Tongue (tissue), 2 donors: ENCODE measurements around the gene GRM4. TPM values are rescaled to one million over a fixed set of nuclear protein-coding genes. Genes with fewer than 3 reads are reported as not detected.
"Not testable (repeated sequence)": the region's sequence is repeated elsewhere in the genome, so short reads cannot be mapped to it uniquely, and the experiment has no call there.

Source experiments
- DNase-seq: peaks from one replicate; pipeline ENCODE4 v3.0.0-alpha.2; 2015
- total RNA-seq: library from RNA; depleted of rRNA; stranded (reverse); fragments of >200 nt; gene quantifications from one replicate; pipeline ENCODE4 v1.2.3, GENCODE V29; 2014

Gene GRM4
- total RNA-seq, 1 donor from 2014 or later: 0.51 TPM

- no peak for DNase-seq
Observed at GRCh38 chr6:34061348-34061747, 84.5 kb downstream of the GRM4 start.

GRCh38 chr6:34059914-34060313 is 86.0 kb downstream of the GRM4 start:
- DNase-seq: no peak

GRCh38 chr6:34059136-34059731 is 86.7 kb downstream of the GRM4 start:
- DNase-seq: no peak

- no peak for DNase-seq
Observed at GRCh38 chr6:34057790-34058189, 88.1 kb downstream of the GRM4 start.

- DNase-seq: no peak
Observed at GRCh38 chr6:34057191-34057590, 88.7 kb downstream of the GRM4 start.

- DNase-seq: peak; percentile 84
Observed at GRCh38 chr6:34056305-34057108, 89.4 kb downstream of the GRM4 start.

GRCh38 chr6:34055223-34055933 is 90.5 kb downstream of the GRM4 start:
- DNase-seq: peak; percentile 77

GRCh38 chr6:34053721-34054120 is 92.2 kb downstream of the GRM4 start:
- DNase-seq: peak; percentile 50

GRCh38 chr6:34052918-34053608 is 92.8 kb downstream of the GRM4 start:
- no peak for DNase-seq

GRCh38 chr6:34052071-34052825 is 93.6 kb downstream of the GRM4 start:
- DNase-seq: no peak

- DNase-seq: no peak
Observed at GRCh38 chr6:34051331-34051919, 94.5 kb downstream of the GRM4 start.

- DNase-seq: no peak
Observed at GRCh38 chr6:34050691-34051090, 95.2 kb downstream of the GRM4 start.

- DNase-seq: no peak
Observed at GRCh38 chr6:34049395-34050342, 96.2 kb downstream of the GRM4 start.

- DNase-seq: no peak
Observed at GRCh38 chr6:34047913-34048867, 97.7 kb downstream of the GRM4 start.

- no peak for DNase-seq
Observed at GRCh38 chr6:34046617-34047016, 99.3 kb downstream of the GRM4 start.

GRCh38 chr6:34045771-34046170 is 100.1 kb downstream of the GRM4 start:
- no peak for DNase-seq

GRCh38 chr6:34044945-34045595 is 100.8 kb downstream of the GRM4 start:
- no peak for DNase-seq

- DNase-seq: no peak
Observed at GRCh38 chr6:34043359-34043758, 102.5 kb downstream of the GRM4 start.

GRCh38 chr6:34041998-34042397 is 103.9 kb downstream of the GRM4 start:
- not testable (repeated sequence) for DNase-seq
